ENCODE data around the gene KCND3.

Gene KCND3

DNA sequence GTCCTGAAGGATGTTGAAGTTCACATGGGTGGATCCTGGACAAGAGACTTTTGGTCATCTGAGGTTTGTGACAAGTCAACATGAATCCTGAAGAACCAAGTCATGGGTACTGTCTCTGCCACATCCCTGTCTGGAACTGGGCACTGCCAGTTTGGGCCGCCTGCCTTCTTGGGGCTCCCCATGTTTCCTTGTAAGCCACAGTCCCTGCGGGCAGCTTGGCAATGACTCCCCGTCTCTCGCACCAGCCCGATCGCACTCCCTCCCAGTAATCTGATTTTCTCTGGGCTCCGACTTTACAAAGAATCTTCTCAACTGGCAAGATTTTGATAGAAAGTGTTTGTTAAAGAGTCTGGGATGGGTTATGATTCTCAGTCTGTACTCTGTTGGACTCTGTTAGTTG, 153.4 kb downstream of the KCND3 start:
- DNase-seq: no peak

DNA sequence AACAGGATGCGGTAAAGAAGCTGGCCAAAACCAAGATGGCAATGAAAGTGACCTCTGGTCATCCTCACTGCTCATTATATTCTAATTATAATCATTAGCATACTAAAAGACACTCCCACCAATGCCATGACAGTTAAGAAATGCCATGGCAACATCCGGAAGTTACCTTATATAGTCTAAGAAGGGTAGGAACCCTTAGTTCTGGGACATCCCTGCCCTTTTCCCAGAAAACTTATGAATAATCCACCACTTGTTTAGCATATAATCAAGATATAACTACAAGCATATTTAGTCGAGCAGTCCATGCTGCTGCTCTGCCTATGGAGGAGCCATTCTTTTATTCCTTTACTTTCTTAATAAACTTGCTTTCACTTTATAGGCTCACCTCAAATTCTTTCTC, 154.0 kb downstream of the KCND3 start:
- no peak for DNase-seq

DNA sequence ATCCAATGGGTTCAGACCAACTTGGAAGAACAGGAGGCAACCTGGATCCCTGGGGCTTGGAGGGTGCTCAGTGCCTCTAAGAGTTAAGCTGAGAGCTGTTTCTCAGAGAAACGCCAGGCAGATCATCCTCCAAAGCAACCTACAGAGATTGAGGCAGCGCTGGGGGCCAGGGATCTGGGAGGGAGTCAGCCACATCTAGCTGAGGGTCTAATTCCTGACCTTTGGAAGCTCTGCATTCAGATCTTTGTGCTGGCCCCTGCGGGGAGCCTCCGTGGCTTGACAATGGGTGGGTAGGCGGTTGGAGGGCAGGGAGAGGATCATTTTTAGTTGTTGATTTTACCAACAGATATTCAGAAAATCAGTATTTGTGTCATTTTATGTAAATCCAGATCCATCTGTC, 154.5 kb downstream of the KCND3 start:
- DNase-seq: no peak

DNA sequence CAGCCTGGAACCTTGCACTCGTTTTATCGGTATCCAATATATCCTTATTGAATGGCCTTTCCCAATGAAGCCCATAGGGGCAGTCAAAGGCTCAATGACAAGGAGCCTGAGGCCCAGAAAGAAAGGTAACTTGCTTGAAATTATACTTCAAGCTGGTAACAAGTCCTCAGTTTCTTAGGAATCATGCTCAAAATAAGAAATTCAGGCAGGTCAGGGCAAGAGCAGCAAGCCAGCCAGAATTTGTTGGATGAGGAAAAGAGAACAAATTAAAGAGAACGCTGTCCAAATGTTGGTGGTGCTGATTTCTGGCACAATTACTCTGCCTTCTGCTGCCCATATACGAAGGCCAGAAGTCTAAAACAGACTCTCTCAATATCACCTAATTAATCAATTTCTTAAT, 156.1 kb downstream of the KCND3 start:
- no peak for DNase-seq

GRCh38 chr1:111832521-111833155, 156.8 kb downstream of the KCND3 start:
- DNase-seq: no peak

DNA sequence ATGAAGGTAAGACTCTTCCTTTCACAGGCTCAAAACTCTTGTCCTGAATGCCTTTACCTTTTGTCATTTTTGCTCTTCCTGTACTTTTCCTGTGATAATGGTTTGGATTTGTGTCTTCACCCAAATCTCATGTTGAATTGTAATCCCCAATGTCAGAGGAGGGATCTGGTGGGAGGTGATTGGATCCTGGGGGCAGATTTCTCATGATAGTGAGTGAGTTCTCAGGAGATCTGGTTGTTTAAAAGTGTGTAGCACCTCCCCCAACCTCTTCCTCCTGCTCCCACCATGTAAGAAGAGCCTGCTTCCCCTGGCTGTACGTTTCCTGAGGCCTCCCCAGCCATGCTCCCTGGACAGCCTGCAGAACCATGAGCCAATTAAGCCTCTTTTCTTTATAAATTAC, 158.3 kb downstream of the KCND3 start:
- no peak for DNase-seq

DNA sequence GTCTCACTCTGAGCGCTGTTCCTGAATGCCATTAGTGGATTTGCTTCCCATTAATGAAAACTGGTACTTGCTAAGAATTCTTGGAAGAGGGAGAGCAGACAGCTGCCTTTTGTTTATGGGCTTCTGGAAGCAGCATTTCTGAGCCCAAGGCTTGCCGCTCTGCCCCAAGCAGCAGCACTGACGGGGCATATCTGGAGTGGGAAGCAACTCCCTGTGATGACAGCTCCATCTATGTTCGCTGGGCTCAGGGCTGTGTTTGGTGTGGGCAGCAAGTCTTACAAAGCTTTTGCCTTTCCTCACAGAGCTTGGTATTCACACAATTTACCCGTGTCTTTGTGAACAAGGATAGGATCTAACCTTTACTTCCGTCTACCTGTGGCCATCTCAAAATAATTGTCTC, 161.5 kb downstream of the KCND3 start:
- no peak for DNase-seq

- no peak for DNase-seq
Measured at GRCh38 chr1:111826278-111826677, 163.2 kb downstream of the KCND3 start.

- DNase-seq: no peak
Measured at GRCh38 chr1:111825217-111825616, 164.3 kb downstream of the KCND3 start.

DNA sequence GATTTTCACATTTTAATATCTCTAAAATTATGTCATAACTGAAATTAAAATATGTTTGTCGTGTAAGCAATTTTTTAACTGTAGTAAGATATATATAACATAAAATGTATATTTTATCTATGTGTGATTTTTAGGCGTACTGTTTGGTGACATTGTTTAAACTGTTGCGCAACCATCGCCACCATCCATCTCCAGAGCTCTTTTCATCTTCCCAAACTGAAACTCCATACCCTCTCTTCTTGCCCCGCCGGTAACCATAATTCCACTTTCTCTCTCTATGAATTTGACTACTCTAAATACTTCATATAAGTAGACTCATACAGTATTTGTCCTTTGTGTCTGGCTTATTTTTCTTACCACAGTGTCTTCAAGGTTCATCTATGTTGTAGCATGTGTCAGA, 167.3 kb downstream of the KCND3 start:
- no peak for DNase-seq

- no peak for DNase-seq
Measured at GRCh38 chr1:111821121-111821745, 168.2 kb downstream of the KCND3 start.

GRCh38 chr1:111819566-111820263, 169.8 kb downstream of the KCND3 start:
- DNase-seq: no peak

DNA sequence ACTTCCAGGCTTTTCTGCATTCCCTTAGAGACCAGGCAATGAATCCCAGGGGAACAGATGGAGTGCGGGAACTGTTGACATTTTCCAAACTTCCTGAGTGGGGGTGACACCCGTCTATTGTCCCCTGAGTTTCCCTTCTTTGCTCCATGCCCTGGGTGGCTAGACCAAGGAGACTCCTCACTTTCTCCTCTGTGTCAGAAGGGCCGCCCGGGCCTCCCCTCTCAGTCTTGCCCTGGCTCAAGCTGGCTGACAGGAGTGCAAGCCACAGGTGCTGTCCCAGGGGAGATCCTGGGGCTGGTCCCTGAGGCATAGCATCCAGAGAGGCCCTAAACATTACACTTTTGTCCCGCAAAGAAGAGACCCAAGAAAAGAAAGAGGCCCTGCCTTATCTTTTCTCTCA, 170.9 kb downstream of the KCND3 start:
- no peak for DNase-seq

DNA sequence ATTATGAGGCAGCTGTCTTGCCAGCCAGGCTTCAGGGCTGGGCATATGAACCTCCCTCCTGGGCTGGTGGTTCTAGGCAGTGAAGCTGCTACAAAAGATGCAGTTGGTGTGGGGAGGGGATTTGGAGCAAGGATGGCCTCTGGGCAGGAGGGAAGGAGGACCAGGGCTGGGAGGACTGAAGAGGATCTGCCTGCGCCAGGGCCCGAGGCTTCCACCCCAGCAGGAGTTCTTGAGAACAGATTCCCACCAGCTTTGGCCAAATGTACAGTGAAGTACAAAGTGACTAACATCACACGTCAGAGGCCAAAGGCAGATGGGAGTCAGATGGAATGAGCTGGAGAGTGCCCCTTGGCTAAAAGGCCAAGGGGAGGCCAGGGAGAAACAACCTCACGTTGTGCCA, 171.4 kb downstream of the KCND3 start:
- DNase-seq: no peak

DNA sequence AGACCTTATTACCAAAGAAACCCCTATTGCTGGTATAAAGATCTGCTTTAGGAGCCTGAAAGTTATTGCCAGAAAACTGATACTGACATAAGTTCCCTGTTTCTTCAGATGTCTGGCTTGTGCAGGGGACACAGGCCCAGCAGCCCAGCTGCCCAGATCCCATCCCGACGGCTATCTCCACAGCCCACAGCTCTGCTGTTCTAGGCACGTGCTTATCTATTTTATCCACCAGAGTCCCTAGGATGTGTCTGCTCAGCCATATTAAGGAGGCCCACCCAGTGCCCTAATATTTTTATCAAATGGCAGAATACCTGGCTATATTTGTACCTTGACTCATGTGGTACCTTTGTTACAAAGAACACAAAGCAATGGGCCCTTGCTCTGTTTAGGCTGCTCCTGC, 174.8 kb downstream of the KCND3 start:
- no peak for DNase-seq

- no peak for DNase-seq
Measured at GRCh38 chr1:111814305-111814628, 175.2 kb downstream of the KCND3 start.

- DNase-seq: no peak
Measured at GRCh38 chr1:111813440-111814304, 175.8 kb downstream of the KCND3 start.

DNA sequence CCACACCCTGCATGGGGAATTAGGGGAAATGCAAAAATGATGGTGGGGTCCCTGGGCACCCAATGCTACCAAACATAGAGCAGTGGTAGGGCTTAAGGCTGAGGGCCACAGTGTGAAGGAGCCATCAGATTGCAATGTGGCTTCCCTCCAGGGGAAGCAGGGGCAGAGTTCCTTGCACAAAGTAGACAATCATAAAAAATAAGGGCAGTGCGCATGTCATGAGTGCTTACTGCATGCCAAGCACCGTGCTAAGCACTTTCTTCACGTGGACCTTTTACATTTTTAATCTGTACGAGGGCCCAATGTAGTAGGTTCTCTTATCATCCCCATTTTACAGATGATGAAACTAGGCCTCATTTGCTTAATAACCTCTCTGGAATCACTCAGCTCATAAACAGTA, 177.2 kb downstream of the KCND3 start:
- DNase-seq: no peak

GRCh38 chr1:111811891-111812290, 177.6 kb downstream of the KCND3 start:
- DNase-seq: no peak

GRCh38 chr1:111805251-111805650, 184.2 kb downstream of the KCND3 start:
- DNase-seq: no peak

- no peak for DNase-seq
Measured at GRCh38 chr1:111804776-111805175, 184.7 kb downstream of the KCND3 start.

DNA sequence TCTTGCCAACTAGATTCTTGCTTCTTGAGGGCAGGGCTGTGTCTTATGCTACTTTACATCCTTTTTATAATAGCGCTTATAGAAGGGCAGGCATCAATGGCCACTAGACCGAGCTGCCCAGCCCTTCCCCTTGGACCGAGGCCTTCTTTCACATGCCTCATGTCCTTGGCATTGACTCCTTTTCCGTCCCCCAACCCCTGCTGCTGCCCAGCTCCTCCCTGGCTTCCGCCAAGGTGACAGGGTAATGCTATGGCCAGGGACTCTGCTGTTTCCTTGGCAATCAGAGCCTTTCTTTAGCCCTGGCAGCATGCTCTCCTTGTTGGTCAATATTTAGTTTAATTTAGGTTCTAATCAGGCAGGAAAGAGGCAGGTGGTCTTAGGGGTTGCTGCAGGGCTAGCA, 185.5 kb downstream of the KCND3 start:
- DNase-seq: no peak

DNA sequence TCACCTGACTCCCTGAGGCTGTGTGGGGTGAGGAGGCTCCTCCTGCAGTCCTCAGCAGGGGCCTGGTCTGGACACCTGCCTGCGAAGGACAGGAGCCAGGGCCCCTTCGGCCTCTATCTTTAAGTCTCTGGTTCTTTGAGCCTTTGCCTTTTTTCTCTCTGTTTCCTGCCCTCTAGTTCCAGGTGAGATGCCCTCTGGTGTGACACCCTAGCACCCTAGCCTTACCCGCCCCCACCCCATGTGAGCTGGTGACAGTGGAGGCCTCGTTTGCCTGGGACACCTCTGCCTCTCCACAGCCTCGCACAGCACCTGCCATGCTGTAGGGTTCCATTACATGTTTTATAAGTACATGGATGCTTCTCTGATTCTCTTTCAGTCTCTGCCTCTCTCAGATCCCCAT, 186.5 kb downstream of the KCND3 start:
- no peak for DNase-seq

DNA sequence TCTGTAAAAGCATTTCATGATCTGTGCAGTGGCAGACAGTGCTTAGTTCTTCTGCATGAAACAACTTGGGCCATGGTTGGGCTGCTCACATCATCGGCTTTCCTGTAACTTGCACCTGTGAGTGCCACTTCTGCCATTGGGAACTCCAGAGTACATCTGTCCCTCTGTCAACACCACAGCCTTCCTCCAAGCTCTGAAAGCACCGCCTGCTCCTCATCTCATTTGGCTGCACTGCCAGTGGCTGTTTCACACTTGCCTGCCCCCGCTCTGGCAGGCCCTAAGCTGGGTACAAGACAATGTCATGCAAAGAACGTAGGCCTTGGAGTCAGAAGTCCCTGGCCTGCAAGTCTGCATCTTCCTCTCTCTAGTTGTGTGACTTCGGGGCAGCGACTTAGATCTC, 187.4 kb downstream of the KCND3 start:
- DNase-seq: no peak

Measured in CD4-positive, alpha-beta T cell treated with Interferon gamma for 1 hour (primary cell).